Measurements from ENCODE around the gene CASP1.
"Not testable (repeated sequence)": the region's sequence is repeated elsewhere in the genome, so short reads cannot be mapped to it uniquely, and the experiment has no call there.

CASP1 gene

DNA sequence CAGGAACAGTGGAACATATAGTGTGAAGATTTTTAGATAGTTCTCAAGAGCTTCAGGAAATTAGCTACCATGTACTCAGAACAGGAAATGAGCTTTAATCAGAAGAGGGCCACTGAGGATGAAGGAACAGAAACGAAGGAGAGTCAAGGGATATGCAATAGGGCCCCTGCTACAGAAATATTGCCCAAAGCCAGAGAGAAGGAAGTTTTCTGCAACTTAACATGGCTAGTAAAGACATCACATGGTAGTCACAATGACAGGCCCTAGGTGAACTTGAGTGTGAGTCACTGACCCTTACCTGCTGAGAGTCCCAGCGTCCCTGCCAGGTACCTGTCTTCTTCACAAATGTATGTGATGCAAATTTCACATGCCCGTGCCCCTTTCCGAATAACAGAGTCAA is 35.4 kb upstream of the CASP1 start:
- no peaks in the 10 kb centered on the region for H4K20me1 ChIP-seq
- no peak overlapping the region for H3K4me2 ChIP-seq
- no peaks in the 10 kb centered on the region for H3K36me3 ChIP-seq

DNA sequence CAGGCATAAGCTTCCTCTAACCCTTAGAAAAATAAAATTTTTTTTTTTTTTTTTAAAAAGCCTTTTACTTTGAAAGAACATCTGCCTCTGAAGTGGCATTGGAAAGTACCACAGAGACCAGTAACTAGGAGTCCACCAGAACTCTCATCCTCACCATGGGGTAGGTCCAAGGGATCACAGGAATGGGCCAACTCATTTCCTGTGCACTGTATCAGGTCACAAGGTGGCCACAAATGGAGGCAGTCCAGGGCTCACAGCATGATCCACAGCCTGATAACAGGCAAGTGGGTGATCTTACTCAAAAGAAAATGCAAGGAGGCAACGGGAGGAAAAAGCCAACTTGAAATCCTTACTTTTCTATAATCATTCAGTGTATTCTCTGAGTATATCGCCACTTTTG is 34.8 kb upstream of the CASP1 start:
- not testable (repeated sequence) for H3K4me1 ChIP-seq, H3K27ac ChIP-seq, H3K9me3 ChIP-seq, H3K27me3 ChIP-seq, H3K36me3 ChIP-seq, H4K20me1 ChIP-seq, H3K9ac ChIP-seq, H3K4me3 ChIP-seq, H3K4me2 ChIP-seq

More for the DNA sequence above, 35.4 kb upstream of the CASP1 start:
- Histone ChIP-seq H3K4me3 (no peak overlapping the region), H3K27me3 (no peaks in the 10 kb centered on the region), H3K9ac (no peak overlapping the region), H3K4me1 (no peaks in the 10 kb centered on the region), H3K27ac (no peak overlapping the region), H3K9me3 (no peaks in the 10 kb centered on the region)
- no peak for TF ChIP-seq Cebpa-rat (IDR thresholded peaks at IDR 0.05)

DNA sequence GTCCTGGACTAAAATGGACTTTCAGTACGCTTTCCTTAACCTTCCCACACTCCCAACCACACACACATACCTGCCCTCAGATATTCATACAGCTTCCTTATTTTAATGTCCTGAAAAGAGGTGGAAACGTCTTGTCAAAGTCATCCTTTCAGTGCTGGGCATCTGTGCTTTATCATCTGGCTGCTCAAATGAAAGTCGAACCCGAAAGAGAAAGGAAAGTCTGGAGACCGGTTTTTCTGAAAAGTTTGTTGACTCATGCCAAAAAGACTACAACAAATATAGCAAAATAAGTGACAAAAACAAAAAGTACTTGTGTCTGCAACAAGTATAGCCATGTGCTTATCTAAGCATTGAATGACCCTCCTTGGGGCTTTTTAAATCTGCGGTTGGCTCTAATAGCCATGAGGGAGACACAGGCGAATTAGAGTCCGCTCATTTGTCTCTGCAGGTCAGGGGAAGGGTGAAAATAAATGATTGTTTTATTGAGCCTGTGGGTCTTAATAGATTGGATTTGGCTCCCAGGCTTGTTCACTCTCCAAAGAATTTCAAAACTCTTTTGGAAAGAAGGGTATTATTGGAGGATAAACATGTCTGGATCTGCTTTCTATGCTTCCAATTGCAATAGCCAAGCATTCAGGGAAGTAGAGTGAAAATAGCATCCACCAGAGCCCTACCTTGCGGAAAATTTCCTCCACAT is 28.4 kb upstream of the CASP1 start:
- not testable (repeated sequence) for H4K20me1 ChIP-seq, H3K36me3 ChIP-seq, H3K9me3 ChIP-seq, H3K27ac ChIP-seq, H3K27me3 ChIP-seq, H3K9ac ChIP-seq, H3K4me1 ChIP-seq, H3K4me2 ChIP-seq, H3K4me3 ChIP-seq

DNA sequence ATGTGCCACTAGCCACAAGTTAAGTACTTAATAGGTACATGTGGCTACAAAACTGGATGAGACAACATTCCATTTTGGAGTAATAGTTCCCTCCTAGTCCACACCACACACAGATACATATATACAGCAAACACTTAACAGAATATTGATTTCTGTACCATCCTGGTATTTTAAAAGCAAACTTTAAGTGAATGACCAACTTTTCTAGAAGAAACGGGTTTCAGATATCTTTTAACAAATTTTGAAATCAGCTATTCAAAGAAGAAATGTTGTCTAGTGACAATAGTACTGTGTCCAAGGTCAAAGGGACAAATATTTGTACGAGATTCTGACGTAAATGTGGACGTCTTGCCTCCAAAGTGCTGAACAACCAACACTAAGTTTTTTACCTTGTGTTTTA is 22.5 kb upstream of the CASP1 start:
- Histone ChIP-seq H3K9ac (no peak overlapping the region), H3K9me3 (no peaks in the 10 kb centered on the region), H3K27me3 (no peaks in the 10 kb centered on the region), H3K36me3 (no peaks in the 10 kb centered on the region), H3K27ac (no peak overlapping the region), H3K4me2 (no peak overlapping the region), H3K4me3 (no peak overlapping the region), H3K4me1 (no peaks in the 10 kb centered on the region), H4K20me1 (no peaks in the 10 kb centered on the region)
- TF ChIP-seq Cebpa-rat (IDR thresholded peaks at IDR 0.05): no peak

DNA sequence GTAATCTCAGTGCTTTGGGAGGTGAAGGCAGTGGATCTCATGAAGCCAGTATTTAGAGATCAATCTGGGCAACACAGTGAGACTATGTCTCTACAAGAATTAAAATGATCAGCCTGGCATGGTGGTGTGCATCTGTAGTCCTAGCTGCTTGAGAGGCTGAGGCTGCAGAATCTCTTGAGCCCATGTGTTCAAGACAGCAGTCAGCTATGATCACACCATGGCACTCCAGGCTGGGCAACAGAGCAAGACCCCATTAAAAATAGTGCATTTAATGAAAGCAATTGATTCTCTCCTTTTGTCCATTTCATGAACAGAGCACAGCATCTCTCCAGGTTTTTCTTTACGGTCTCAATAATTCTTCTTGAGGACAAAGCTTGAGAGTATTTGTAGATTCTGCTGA is 21.5 kb upstream of the CASP1 start:
- H3K27ac ChIP-seq: no peak overlapping the region
- no peak overlapping the region for H3K4me2 ChIP-seq
- no peaks in the 10 kb centered on the region for H3K27me3 ChIP-seq
- H3K36me3 ChIP-seq: no peaks in the 10 kb centered on the region
- TF ChIP-seq Cebpa-rat (IDR thresholded peaks at IDR 0.05): no peak
- no peaks in the 10 kb centered on the region for H4K20me1 ChIP-seq
- H3K4me1 ChIP-seq: no peaks in the 10 kb centered on the region
- no peak overlapping the region for H3K4me3 ChIP-seq
- H3K9me3 ChIP-seq: no peaks in the 10 kb centered on the region
- no peak overlapping the region for H3K9ac ChIP-seq

DNA sequence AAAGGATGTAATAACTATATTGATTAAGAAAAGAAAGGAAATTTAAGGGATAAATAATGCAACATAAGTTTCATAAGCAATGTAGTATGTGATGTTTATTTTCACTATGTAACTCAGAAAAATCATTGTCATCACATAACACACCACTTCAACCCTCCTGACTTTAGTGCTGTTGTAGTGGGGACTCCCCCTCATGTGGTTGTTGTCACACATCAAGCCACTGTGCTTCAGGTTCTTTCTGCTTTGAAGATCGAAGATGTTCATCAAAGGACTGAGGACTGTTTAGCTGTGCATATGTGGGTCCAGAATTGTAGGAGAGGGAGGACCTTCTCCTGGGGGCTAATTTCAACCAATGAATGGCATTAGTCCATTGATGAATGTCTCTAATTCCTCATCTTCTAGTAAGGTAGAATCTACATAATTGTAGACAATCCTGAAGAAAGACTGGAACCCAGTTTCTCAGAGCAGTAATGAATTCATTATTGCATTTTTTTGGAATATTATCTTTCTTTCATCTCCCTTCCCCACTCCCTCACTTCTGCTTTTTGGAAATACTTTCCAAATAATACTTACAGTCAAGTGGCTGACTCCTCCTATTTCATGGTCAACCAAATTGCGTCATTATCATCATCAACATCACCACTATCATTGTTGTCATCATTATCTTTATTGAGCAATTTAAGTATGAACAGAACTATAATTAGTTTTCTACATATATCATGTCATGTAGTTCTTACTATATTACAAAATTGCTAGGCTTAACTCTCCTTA is 20.0 kb upstream of the CASP1 start:
- no peak for TF ChIP-seq Cebpa-rat (IDR thresholded peaks at IDR 0.05)
- no peak overlapping the region for H3K27ac ChIP-seq

DNA sequence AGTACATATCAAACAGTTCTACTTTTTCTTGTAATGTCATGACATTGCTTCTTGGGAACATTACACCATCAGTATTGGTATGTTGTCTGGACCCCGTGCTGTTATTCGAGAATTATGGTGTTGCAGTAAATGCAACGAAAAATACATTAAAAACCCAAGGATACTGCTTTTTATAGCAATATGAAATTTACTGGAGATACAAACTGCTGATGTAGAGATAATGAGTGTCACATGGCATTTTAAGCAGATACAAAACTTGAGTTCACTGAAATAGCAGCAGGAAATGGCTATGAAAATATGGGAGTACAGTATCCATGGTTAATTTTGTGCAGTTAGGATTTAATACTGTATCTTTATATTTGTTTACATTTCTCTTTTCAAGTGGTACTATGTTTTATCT is 17.5 kb upstream of the CASP1 start:
- no peak overlapping the region for H3K4me3 ChIP-seq
- H3K4me1 ChIP-seq: no peaks in the 10 kb centered on the region
- no peak for TF ChIP-seq Cebpa-rat (IDR thresholded peaks at IDR 0.05)
- H3K9me3 ChIP-seq: no peaks in the 10 kb centered on the region
- no peak overlapping the region for H3K27ac ChIP-seq
- no peaks in the 10 kb centered on the region for H3K27me3 ChIP-seq
- H4K20me1 ChIP-seq: no peaks in the 10 kb centered on the region
- H3K9ac ChIP-seq: no peak overlapping the region
- no peak overlapping the region for H3K4me2 ChIP-seq
- no peaks in the 10 kb centered on the region for H3K36me3 ChIP-seq

More for the DNA sequence above, 20.0 kb upstream of the CASP1 start:
- Histone ChIP-seq H3K27me3 (no peaks in the 10 kb centered on the region), H3K9me3 (no peaks in the 10 kb centered on the region), H4K20me1 (no peaks in the 10 kb centered on the region), H3K4me1 (no peaks in the 10 kb centered on the region), H3K36me3 (no peaks in the 10 kb centered on the region), H3K9ac (no peak overlapping the region), H3K4me3 (no peak overlapping the region), H3K4me2 (no peak overlapping the region)

DNA sequence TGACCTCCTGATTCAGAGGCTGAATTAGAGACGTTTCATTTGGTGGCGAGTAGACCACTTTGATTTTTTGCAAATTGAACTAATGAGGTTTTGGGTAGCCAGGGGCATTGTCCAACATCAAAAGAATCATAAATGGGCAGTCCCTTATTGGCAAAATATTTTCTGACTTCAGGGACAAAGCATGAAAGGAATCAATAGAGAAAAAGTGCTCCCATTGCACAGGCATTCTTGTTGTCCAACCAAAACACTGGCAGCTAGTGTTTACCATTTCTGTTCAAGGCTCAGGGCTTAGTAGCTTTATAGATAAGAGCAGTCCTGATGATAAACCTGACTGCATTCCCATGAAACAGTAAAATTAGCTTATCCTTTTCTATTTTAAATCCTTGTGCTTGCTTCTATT is 16.6 kb upstream of the CASP1 start:
- no peak overlapping the region for H3K4me2 ChIP-seq
- no peak overlapping the region for H3K9ac ChIP-seq
- H3K36me3 ChIP-seq: no peaks in the 10 kb centered on the region
- no peaks in the 10 kb centered on the region for H3K4me1 ChIP-seq
- no peak overlapping the region for H3K27ac ChIP-seq
- TF ChIP-seq Cebpa-rat (IDR thresholded peaks at IDR 0.05): no peak
- no peaks in the 10 kb centered on the region for H3K27me3 ChIP-seq
- H4K20me1 ChIP-seq: no peaks in the 10 kb centered on the region
- H3K4me3 ChIP-seq: no peak overlapping the region
- H3K9me3 ChIP-seq: no peaks in the 10 kb centered on the region

DNA sequence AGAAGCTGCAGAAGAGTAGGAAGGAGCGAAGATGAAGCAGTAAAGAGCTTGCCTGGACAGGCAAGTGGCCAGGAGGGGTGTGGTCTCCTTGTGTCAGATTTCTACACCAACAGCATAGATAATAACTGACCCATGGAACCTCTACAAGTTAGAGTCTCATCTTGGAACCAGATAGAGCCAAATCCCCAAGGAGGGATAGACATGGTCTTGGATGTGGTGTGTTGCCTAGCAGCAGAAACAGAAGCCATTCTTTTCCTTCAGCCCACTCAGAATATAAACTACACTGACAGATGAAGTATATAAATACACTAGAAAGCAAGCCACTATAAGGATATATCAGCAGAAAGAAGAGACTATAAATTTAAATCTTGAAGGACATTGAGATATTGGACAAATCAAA is 14.5 kb upstream of the CASP1 start:
- Histone ChIP-seq H3K4me2 (no peak overlapping the region), H3K27ac (no peak overlapping the region), H3K4me3 (no peak overlapping the region), H3K27me3 (no peaks in the 10 kb centered on the region), H4K20me1 (no peaks in the 10 kb centered on the region), H3K9me3 (no peaks in the 10 kb centered on the region), H3K36me3 (no peaks in the 10 kb centered on the region), H3K9ac (no peak overlapping the region), H3K4me1 (no peaks in the 10 kb centered on the region)
- TF ChIP-seq Cebpa-rat (IDR thresholded peaks at IDR 0.05): no peak

DNA sequence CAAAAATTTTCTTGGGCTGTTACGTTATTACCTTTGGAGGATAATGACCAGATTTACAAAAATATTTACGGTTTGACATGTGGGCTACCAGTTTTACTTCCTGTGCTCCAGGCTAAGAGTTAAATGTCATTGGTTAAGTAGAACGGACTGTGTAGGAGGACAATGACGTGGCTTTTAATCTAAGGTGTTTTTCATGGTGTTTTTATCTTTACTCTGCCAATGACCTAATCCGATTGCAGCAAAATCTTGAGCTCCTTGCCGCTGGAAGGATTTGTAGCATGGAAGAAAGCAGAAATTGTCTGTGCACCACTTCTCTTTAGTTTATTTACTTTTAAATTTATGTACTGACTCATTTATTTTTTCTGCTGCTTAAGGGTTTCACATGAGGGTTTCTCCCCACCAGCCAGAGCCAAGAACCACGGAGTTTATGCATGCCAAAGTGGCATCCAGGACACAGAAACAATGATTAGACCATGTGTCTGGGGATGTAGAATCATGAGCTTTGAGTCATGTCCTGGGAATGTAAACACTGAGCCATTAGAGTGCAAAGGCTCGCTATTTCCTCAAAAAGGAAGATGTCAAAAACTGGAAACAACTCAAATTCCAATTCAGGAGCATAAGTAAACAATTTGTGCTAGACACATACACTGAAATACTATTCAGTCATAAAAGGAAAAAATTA is 12.1 kb upstream of the CASP1 start:
- Histone ChIP-seq H3K36me3 (no peaks in the 10 kb centered on the region), H3K4me1 (no peaks in the 10 kb centered on the region), H3K27me3 (no peaks in the 10 kb centered on the region), H3K9ac (no peak overlapping the region), H3K9me3 (no peaks in the 10 kb centered on the region), H3K27ac (no peak overlapping the region), H4K20me1 (no peaks in the 10 kb centered on the region), H3K4me2 (no peak overlapping the region), H3K4me3 (no peak overlapping the region)
- TF ChIP-seq Cebpa-rat (IDR thresholded peaks at IDR 0.05): no peak
